Pancreas (tissue), 10 donors: Measurements from ENCODE around the gene ERLIN1. TPM values are rescaled to one million over a fixed set of nuclear protein-coding genes. Genes with fewer than 3 reads are reported as not detected.

ENCODE experiments used
- ATAC-seq, 4 donors: fragments of 200-7000 bp; cut with Tn5 transposase; one replicate each; pipeline versions ENCODE4 v1.8.0 to v1.9.1; 2020; ENCODE audit warnings: mild to moderate bottlenecking in 4 of 4, moderate library complexity in 4 of 4
- DNase-seq, 6 donors: peaks; one replicate each; pipeline ENCODE4 v3.0.0-alpha.2; 2020
- FAIRE-seq: peaks from 2 replicates; lab custom pipeline; 2012; peaks lifted over from hg19 to GRCh38; lab: Jason Lieb, UNC
- H3K27ac ChIP-seq, 4 donors: fragments of 200-600 bp; sonication (generic); 1 replicate in 3 of 4; 2 replicates in 1 of 4; pipeline versions ENCODE4 v1.5.0 to v1.8.0; 2020
- H3K27me3 ChIP-seq, 4 donors: fragments of 200-600 bp; one replicate each; pipeline ENCODE4 v1.8.0; 2021
- H3K36me3 ChIP-seq, 3 donors: fragments of 200-600 bp; sonication (generic) in 1 of 3; one replicate each; pipeline versions ENCODE4 v1.5.0 to v1.8.0; 2020 to 2021
- H3K4me1 ChIP-seq, 3 donors: fragments of 200-600 bp; one replicate each; pipeline ENCODE4 v1.8.0; 2021
- H3K4me3 ChIP-seq, 4 donors: fragments of 200-600 bp; sonication (generic) in 2 of 4; one replicate each; pipeline versions ENCODE4 v1.5.0 to v1.8.0; 2020 to 2021
- H3K9me3 ChIP-seq, 4 donors: fragments of 200-600 bp; one replicate each; pipeline ENCODE4 v1.8.0; 2021
- WGBS, 2 donors: extraction: QIAGEN DNeasy Blood & Tissue Kit; methylation state at CpG; one replicate each; pipeline ENCODE4 v1.1.7; 2013; 5-methylcytosine and 5-hydroxymethylcytosine counted together
- intact Hi-C, 3 donors: fragments of 100-400 bp; cut with DNase I; formaldehyde crosslinking; loops; one replicate each; pipeline versions ENCODE4 v1.11.1 to v1.14.2; 2022
- polyA plus RNA-seq, 2 donors: library from polyadenylated mRNA; stranded (reverse); fragments of 200-250 nt; gene quantifications; one replicate each; pipeline ENCODE4 v1.2.3, GENCODE V29; 2013
- total RNA-seq, 6 donors: library from RNA; stranded (reverse); fragmentation: NEBNext Ultra II Directional in 4 of 6; extraction: Animal tissue kit (Norgen Biotek cat#: 25700) in 4 of 6; gene quantifications; one replicate each; pipeline versions ENCODE4 v1.2.1 to v1.2.4, GENCODE V29; 2021 to 2023
- TF ChIP-seq, protein P1 (sequence below), 4 donors: fragments of 200-600 bp; sonication (generic) in 3 of 4; IDR thresholded peaks; one replicate each; pipeline versions ENCODE4 v1.5.0 to v1.8.0; 2021; ENCODE audit warnings: antibody characterized with exemption in 4 of 4
- donor health status: healthy with polysubstance abuse.
- donor health status: DM: no; HTN: no; CAD: no; lungs with moderate emphysema.
- donor health status: DM: no; HTN: no; CAD: no.
- donor health status: control.
- donor health status: control.
- donor health status: Bipolar disorder and iron deficiency.
- donor health status: DM: yes; HTN: yes; CAD: no.
- donor health status: DM: no; HTN: no; CAD: no.
- donor health status: DM: no; HTN: no; CAD: no.
- donor health status: DM: yes; HTN: yes; CAD: no.

The ERLIN1 gene
- total and polyA plus RNA-seq, 8 donors: 2.9 to 13.2 (median 10.0) TPM

DNA sequence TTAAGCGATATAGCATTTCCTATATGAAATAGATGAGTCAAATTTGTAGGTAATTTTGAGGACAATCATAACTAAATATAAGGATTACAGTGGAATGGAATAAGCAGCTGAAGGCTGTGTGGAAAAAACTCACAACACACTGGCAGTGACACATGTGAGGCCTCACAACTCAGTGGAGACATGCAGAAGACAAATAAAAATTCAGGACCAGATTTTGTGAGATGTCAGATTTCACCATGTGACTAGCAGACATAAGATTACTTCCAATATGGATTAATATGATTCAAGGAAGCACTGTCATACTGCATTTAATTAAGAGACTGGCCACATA lies 17.6 kb downstream of the ERLIN1 start:
- intact Hi-C loops: no loop called here
- H3K4me3 ChIP-seq: no peak overlapping the region
- ATAC-seq: no peak
- no peak for FAIRE-seq
- H3K27ac ChIP-seq: peak overlapping the region in 2 of 4 donors; percentile 33 to 46
- no peak for DNase-seq
- 93 to 95% methylated on average over 1 of the region's 1 CpG for WGBS, 2 donors
- TF ChIP-seq, protein P1, sequence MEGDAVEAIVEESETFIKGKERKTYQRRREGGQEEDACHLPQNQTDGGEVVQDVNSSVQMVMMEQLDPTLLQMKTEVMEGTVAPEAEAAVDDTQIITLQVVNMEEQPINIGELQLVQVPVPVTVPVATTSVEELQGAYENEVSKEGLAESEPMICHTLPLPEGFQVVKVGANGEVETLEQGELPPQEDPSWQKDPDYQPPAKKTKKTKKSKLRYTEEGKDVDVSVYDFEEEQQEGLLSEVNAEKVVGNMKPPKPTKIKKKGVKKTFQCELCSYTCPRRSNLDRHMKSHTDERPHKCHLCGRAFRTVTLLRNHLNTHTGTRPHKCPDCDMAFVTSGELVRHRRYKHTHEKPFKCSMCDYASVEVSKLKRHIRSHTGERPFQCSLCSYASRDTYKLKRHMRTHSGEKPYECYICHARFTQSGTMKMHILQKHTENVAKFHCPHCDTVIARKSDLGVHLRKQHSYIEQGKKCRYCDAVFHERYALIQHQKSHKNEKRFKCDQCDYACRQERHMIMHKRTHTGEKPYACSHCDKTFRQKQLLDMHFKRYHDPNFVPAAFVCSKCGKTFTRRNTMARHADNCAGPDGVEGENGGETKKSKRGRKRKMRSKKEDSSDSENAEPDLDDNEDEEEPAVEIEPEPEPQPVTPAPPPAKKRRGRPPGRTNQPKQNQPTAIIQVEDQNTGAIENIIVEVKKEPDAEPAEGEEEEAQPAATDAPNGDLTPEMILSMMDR (IDR thresholded peaks at IDR 0.05): no peak
- peaks cover 0 to 5% (median 0%) of the 10 kb centered on the region in 4 donors for H3K9me3 ChIP-seq
- peaks cover 6 to 23% (median 12%) of the 10 kb centered on the region in 3 donors for H3K4me1 ChIP-seq
- H3K27me3 ChIP-seq: no peaks in the 10 kb centered on the region
- H3K36me3 ChIP-seq: peaks cover 0 to 8% (median 0%) of the 10 kb centered on the region in 3 donors

DNA sequence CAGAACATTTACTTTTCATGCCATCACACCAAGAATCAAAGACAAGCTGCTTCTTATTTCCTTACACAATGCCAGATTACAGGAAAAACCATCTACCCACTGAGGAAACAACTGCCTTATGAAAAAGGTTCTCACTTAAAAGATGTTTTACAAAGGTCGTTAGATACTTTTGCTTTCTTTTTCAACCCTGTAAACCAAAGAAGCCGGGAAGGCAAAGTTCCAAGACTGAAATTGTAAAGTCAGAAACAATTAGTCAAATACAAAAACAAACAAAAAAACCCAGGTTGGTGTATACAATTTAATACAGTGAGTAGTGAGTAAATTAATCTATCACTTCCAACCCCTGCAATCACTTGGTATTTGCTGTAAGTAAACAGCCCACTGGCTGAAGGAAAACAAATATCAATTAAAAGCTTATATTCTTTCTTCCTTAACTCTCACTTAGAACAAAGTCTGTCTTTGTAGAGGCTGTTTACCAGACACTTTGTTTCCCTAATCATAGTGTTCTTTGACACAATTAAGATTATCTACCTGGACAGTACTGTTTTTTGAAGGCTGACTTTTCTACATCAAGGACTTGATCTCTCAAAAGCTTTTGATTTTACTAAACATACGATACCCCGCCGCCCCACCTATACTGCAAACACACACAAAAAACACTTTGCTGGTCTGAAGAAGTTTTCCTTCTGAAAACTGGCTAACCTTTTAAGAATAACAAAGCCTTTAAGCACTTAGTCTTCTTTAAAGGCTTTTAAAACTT lies 18.1 kb downstream of the ERLIN1 start:
- ATAC-seq: peak; percentile 24 to 48 (median 26)
- intact Hi-C loops: no loop called here
- Histone ChIP-seq H3K36me3 (peaks cover 0 to 4% (median 0%) of the 10 kb centered on the region in 3 donors), H3K4me1 (peaks cover 6 to 23% (median 12%) of the 10 kb centered on the region in 3 donors), H3K9me3 (peaks cover 0 to 5% (median 0%) of the 10 kb centered on the region in 4 donors), H3K27me3 (no peaks in the 10 kb centered on the region), H3K27ac (peak overlapping the region in 3 of 4 donors; percentile 16 to 46 (median 33)), H3K4me3 (no peak overlapping the region)
- FAIRE-seq: peak; percentile 65
- WGBS, 2 donors: 14 to 23% methylated on average over 5 of the region's 5 CpGs
- DNase-seq: no peak
- TF ChIP-seq, protein P1 (IDR thresholded peaks at IDR 0.05): no peak

DNA sequence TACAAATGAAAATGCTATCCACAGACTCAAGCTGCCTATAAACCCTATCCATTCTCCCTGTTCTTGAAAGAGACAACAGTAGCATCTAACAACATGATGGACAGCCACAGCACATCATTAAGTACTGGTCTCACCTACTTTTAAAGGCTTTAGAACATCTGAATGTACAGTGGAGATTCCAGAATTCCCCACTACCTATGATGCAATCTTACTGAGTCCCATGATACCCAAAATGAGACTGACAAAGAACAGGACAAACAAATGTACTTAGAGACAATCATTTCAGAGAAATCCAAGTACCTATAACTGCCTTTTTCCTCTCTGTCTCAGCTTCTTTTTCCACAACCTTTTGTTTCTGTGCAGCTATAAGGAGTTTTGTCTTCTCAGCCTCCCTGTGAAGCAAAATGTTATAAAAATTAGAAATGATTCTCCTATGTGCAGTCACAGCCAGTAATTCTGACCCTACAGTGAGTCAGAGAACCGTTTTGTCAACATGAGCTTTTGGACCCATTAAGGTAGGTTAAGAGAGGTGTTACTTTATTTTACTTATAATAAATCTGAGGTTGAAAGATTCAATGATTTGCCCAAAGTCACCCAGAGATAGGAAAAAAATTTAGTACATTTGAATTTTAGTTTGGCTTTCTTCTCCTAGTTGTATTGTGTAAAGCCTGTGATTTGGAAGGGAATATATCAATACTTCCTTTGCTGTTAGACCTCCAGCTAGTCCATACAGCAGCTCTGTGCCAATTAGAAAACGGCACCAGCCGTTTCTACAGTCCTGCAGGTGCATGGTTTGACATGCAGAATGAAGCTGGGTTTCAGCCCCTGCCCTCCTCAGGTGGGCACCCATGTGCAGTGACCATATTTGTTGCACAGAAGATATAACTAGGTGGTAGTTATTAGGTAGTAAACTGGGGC lies 21.9 kb downstream of the ERLIN1 start:
- DNase-seq (no peak), ATAC-seq (peak in 1 of 4 donors; percentile 38), FAIRE-seq (no peak)
- Histone ChIP-seq H3K36me3 (no peaks in the 10 kb centered on the region), H3K27me3 (no peaks in the 10 kb centered on the region), H3K27ac (no peak overlapping the region), H3K4me3 (no peak overlapping the region), H3K9me3 (no peaks in the 10 kb centered on the region), H3K4me1 (peaks cover 6 to 23% (median 12%) of the 10 kb centered on the region in 3 donors)
- WGBS, 2 donors: 88 to 92% methylated on average over 3 of the region's 3 CpGs
- intact Hi-C loops: no loop called here
- TF ChIP-seq, protein P1 (IDR thresholded peaks at IDR 0.05): no peak

DNA sequence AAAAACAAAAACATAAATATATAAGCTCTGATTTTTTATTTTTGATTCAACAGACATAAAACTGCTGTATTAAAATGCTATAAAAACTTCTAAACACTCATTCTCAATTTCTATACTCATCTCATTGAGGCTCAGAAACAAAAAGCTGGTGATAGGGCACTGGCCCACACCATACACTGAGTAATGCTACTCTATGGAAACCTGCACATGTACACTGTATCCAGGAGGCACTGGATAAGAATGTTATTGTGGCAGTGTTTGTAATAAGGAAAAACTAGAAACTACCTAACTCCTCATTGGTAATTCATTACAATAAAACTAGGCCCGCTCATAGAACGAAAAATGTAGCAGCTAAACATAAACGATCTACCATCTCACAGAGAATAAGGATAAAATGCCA lies 23.1 kb downstream of the ERLIN1 start:
- no peaks in the 10 kb centered on the region for H3K9me3 ChIP-seq
- FAIRE-seq (no peak), DNase-seq (no peak), ATAC-seq (no peak)
- H3K36me3 ChIP-seq: no peaks in the 10 kb centered on the region
- TF ChIP-seq, protein P1 (IDR thresholded peaks at IDR 0.05): no peak
- H3K27ac ChIP-seq: no peak overlapping the region
- no peak overlapping the region for H3K4me3 ChIP-seq
- H3K27me3 ChIP-seq: no peaks in the 10 kb centered on the region
- intact Hi-C loops: no loop called here
- peaks cover 6 to 16% (median 7%) of the 10 kb centered on the region in 3 donors for H3K4me1 ChIP-seq
- WGBS, 2 donors: 88 to 96% methylated on average over 3 of the region's 3 CpGs
